K562 (cell line): Measurements from ENCODE around the gene ANKS1B. TPM values are rescaled to one million over a fixed set of nuclear protein-coding genes. Genes with fewer than 3 reads are reported as not detected.

Experiments used
- ATAC-seq: fragments of 200-7000 bp; cut with Tn5 transposase; 3 replicates; pipeline ENCODE4 v1.9.1; 2020; ENCODE audit warnings: moderate library complexity
- BruUV-seq: library from RNA; stranded (reverse); fragments of 400-500 nt; replicated peaks from 2 replicates; lab custom pipeline; 2021; lab: Mats Ljungman, UMichigan
- CTCF ChIA-PET: fragments of 300-600 bp; formaldehyde crosslinking; extraction: SDS; loops from one replicate; lab custom pipeline; 2021; ENCODE audit warnings: low intra/inter-chr PET ratio; lab: Yijun Ruan, JAX
- POLR2A ChIA-PET: fragments of 300-600, 350-650 bp; sonication (Branson Sonifier 250); formaldehyde crosslinking; extraction: SDS; loops from one replicate; lab custom pipeline; 2021; ENCODE audit warnings: antibody characterized with exemption, inconsistent platforms; lab: Yijun Ruan, JAX
- DNase-seq, 4 experiments: peaks; one replicate each; pipeline versions ENCODE4 v3.0.0 to v3.0.0-alpha.2; 2011 to 2018; ENCODE audit warnings: low spot score in 3 of 4, mixed read lengths in 3 of 4; ENCODE audit errors: extremely low read depth in 1 of 4
- FAIRE-seq: peaks from 2 replicates; lab custom pipeline; 2011; peaks lifted over from hg19 to GRCh38; lab: Jason Lieb, UNC
- H2AFZ ChIP-seq: 2 replicates; pipeline ENCODE4 v1.6.0; 2011; ENCODE audit warnings: low read depth, low read length, control low read depth, inconsistent platforms
- H3K27ac ChIP-seq: fragments of 200-600 bp; 3 replicates; pipeline ENCODE4 v1.8.0; 2011; ENCODE audit warnings: low read depth, mild to moderate bottlenecking, control low read depth, inconsistent platforms, low read length, moderate library complexity, mixed read lengths; ENCODE audit errors: extremely low read depth
- H3K27me3 ChIP-seq, 2 experiments: fragments of 300-600 bp in 1 of 2; 2 replicates in 1 of 2; 3 replicates in 1 of 2; pipeline versions ENCODE4 v1.6.0 to v1.8.0; 2011; ENCODE audit warnings: inconsistent platforms in 2 of 2, low read length in 2 of 2, mild to moderate bottlenecking in 1 of 2, mixed read lengths in 1 of 2, moderate library complexity in 1 of 2; ENCODE audit not compliant: control insufficient read depth in 2 of 2, insufficient read depth in 2 of 2
- H3K36me3 ChIP-seq: fragments of 300-600 bp; 3 replicates; pipeline ENCODE4 v1.8.0; 2011; ENCODE audit warnings: mild to moderate bottlenecking, low read length, inconsistent platforms; ENCODE audit not compliant: control insufficient read depth, insufficient read depth
- H3K4me1 ChIP-seq, 2 experiments: fragments of 200-600 bp in 1 of 2; replicated peaks in 1 of 2; 2 replicates in 1 of 2; 3 replicates in 1 of 2; pipeline versions ENCODE4 v1.5.1 to v1.8.0; 2011; ENCODE audit warnings: inconsistent platforms in 2 of 2, low read length in 2 of 2, mild to moderate bottlenecking in 1 of 2, mixed read lengths in 1 of 2, moderate library complexity in 1 of 2; ENCODE audit not compliant: control insufficient read depth in 2 of 2, insufficient read depth in 2 of 2
- H3K4me2 ChIP-seq: 2 replicates; pipeline ENCODE4 v1.6.1; 2011; ENCODE audit warnings: low read length, control low read depth, inconsistent platforms, mixed read lengths; ENCODE audit not compliant: insufficient read depth
- H3K4me3 ChIP-seq: fragments of 200-600 bp; sonication (generic), shearing (Covaris generic); 2 replicates; pipeline ENCODE4 v1.5.1; 2016; ENCODE audit warnings: control low read depth, inconsistent platforms
- H3K79me2 ChIP-seq: fragments of 200-600 bp; 3 replicates; pipeline ENCODE4 v1.8.0; 2011; ENCODE audit warnings: low read length, inconsistent platforms; ENCODE audit not compliant: control insufficient read depth, insufficient read depth
- H3K9ac ChIP-seq, 2 experiments: 2 replicates each; pipeline versions ENCODE4 v1.6.0 to v1.6.1; 2011; ENCODE audit warnings: low read depth in 2 of 2, low read length in 2 of 2, control low read depth in 1 of 2, inconsistent platforms in 1 of 2, mild to moderate bottlenecking in 1 of 2, mixed read lengths in 1 of 2; ENCODE audit not compliant: insufficient read depth in 1 of 2
- H3K9me1 ChIP-seq: one replicate; pipeline ENCODE4 v1.6.0; 2011; ENCODE audit warnings: inconsistent platforms, mild to moderate bottlenecking, low read length, moderate library complexity; ENCODE audit not compliant: control insufficient read depth, insufficient read depth
- H3K9me3 ChIP-seq: replicated peaks from 2 replicates; pipeline ENCODE4 v1.5.1; 2011; ENCODE audit warnings: low read depth, low read length, inconsistent platforms; ENCODE audit not compliant: control insufficient read depth, insufficient read depth
- H4K20me1 ChIP-seq: replicated peaks from 2 replicates; pipeline ENCODE4 v1.6.1; 2011; ENCODE audit warnings: low read length, inconsistent platforms, mixed read lengths; ENCODE audit not compliant: control insufficient read depth, insufficient read depth
- NFE2 ChIP-seq: IDR thresholded peaks from 2 replicates; pipeline ENCODE4 v1.6.1; 2014; ENCODE audit warnings: antibody characterized with exemption, low read depth
- RBBP5 ChIP-seq: fragments of 200-600 bp; sonication (generic); IDR thresholded peaks from 2 replicates; pipeline ENCODE4 v1.6.1; 2012; ENCODE audit warnings: borderline replicate concordance, mild to moderate bottlenecking, low read length, control low read depth, inconsistent platforms; ENCODE audit not compliant: insufficient read depth, poor library complexity, severe bottlenecking
- RBM22 ChIP-seq: fragments of 200-400 bp; formaldehyde crosslinking; IDR thresholded peaks from 2 replicates; pipeline ENCODE4 v1.6.1; 2018; ENCODE audit warnings: low read length, low read depth; ENCODE audit not compliant: poor library complexity, severe bottlenecking
- ZBTB34 ChIP-seq: fragments of 250-450 bp; sonication (Bioruptor Pico); IDR thresholded peaks from 2 replicates; pipeline ENCODE4 v1.8.0; 2021; ENCODE audit warnings: mild to moderate bottlenecking, moderate library complexity
- ZHX1 ChIP-seq: fragments of 150-350 bp; conservative IDR thresholded peaks from 2 replicates; pipeline ENCODE4 v1.6.1; 2014; ENCODE audit warnings: low read length
- ZNF3 ChIP-seq: fragments of 250-450 bp; sonication (Bioruptor Pico); IDR thresholded peaks from 2 replicates; pipeline ENCODE4 v1.5.0; 2021; ENCODE audit warnings: mild to moderate bottlenecking, moderate library complexity
- WGBS: fragments of 100-300 bp; shearing (Covaris generic); methylation state at CpG from one replicate; pipeline ENCODE4 v1.1.6; 2016; ENCODE audit warnings: low coverage, mixed read lengths; ENCODE audit not compliant: insufficient coverage; ENCODE audit errors: missing lambda C conversion rate; 5-methylcytosine and 5-hydroxymethylcytosine counted together
- in situ Hi-C: fragments of 300-500 bp; cut with MboI; formaldehyde crosslinking; loops from 4 replicates; pipeline ENCODE4 v1.15.0; 2018; ENCODE audit warnings: inconsistent platforms, mixed read lengths
- intact Hi-C: fragments of 100-400 bp; cut with micrococcal nuclease; formaldehyde crosslinking; loops from 2 replicates; pipeline ENCODE4 v1.14.2; 2022
- polyA plus RNA-seq, 8 experiments: library from polyadenylated mRNA; depleted of rRNA in 4 of 8; stranded (reverse) in 5 of 8; unstranded in 3 of 8; fragments of >200 nt; fragmentation: Nextera tagmentation in 2 of 8; fragmentation: Illumina TruSeq in 1 of 8; extraction: Ambion mirVana in 2 of 8; extraction: Trizol in 1 of 8; gene quantifications; 2 replicates each; pipeline versions ENCODE4 v1.2.1 to v1.2.3, GENCODE V29; 2011 to 2014; ENCODE audit warnings: inconsistent platforms in 1 of 8, missing spikeins in 1 of 8
- total RNA-seq, 7 experiments: library from RNA; depleted of rRNA in 6 of 7; stranded (reverse); fragments of >200 nt in 6 of 7; fragmentation: Illumina TruSeq in 2 of 7; extraction: Trizol in 2 of 7; gene quantifications; 2 replicates each; pipeline versions ENCODE4 v1.2.1 to v1.2.3, GENCODE V29; 2011 to 2021; ENCODE audit warnings: low replicate concordance in 1 of 7

The ANKS1B gene
- total and polyA plus RNA-seq, 9 of the 15 experiments (the other 6 are each of a cell fraction or from before 2014, with no cell fraction given), result 0.04 to 0.47 (median 0.28) TPM; not detected in 4

GRCh38 chr12:99334285-99335056, 650.3 kb downstream of the ANKS1B start:
- DNase-seq, result no peak
- intact Hi-C loops, result no loop called here
- Histone ChIP-seq H3K4me1 (no peaks in the 10 kb centered on the region), H4K20me1 (no peaks in the 10 kb centered on the region), H3K4me2 (no peak overlapping the region), H3K9me3 (no peaks in the 10 kb centered on the region), H3K27ac (no peak overlapping the region), H3K79me2 (no peaks in the 10 kb centered on the region), H3K9ac (no peak overlapping the region), H3K27me3 (no peaks in the 10 kb centered on the region), H3K36me3 (no peaks in the 10 kb centered on the region), H3K9me1 (no peaks in the 10 kb centered on the region), H2AFZ (no peak overlapping the region), H3K4me3 (no peak overlapping the region)
- no peak for ATAC-seq
- in situ Hi-C loops, result no loop called here
- FAIRE-seq, result no peak
- no TSS peak for BruUV-seq
- WGBS, result 0% methylated on average over 5 of the region's 5 CpGs
- ChIA-PET POLR2A (no interaction called here), CTCF (no interaction called here)
- TF ChIP-seq ZBTB34, result no peak
- no peak for TF ChIP-seq RBM22
- TF ChIP-seq RBBP5, result no peak
- TF ChIP-seq ZHX1, result no peak
- no peak for TF ChIP-seq ZNF3 (CRISPR knock-in tag)
- TF ChIP-seq NFE2, result no peak
